Measurements from ENCODE around the gene GPR17. TPM values are rescaled to one million over a fixed set of nuclear protein-coding genes. Genes with fewer than 3 reads are reported as not detected.

The GPR17 gene
- total and polyA plus RNA-seq, 2 experiments from 2014 or later: not detected

- Mint-ChIP-seq H3K27me3 (ENCODE audit: insufficient read depth, low read depth, poor library complexity) (peaks cover 3% of the 10 kb centered on the region), H3K27ac (no peak overlapping the region), H3K36me3 (ENCODE audit: low read depth) (no peaks in the 10 kb centered on the region), H3K4me3 (no peak overlapping the region), H3K9me3 (no peaks in the 10 kb centered on the region), H3K4me1 (peaks cover 7% of the 10 kb centered on the region; the same call in 1 of the 3 replicates)
- no peaks in the 10 kb centered on the region for H3K79me2 ChIP-seq (replicated peaks; ENCODE audit: insufficient read depth)
- H3K4me1 ChIP-seq (ENCODE audit: insufficient read depth): peaks cover 10% of the 10 kb centered on the region; the same call in 1 of the 2 replicates
- H3K4me2 ChIP-seq: no peak overlapping the region
- H3F3A ChIP-seq (replicated peaks; ENCODE audit: low read depth): no peaks in the 10 kb centered on the region
- no peak overlapping the region for H3K27ac ChIP-seq (ENCODE audit: low read depth)
- no peaks in the 10 kb centered on the region for H4K20me1 ChIP-seq (replicated peaks; ENCODE audit: insufficient read depth)
- no peaks in the 10 kb centered on the region for H3K27me3 ChIP-seq (ENCODE audit: insufficient read depth)
- DNase-seq (ENCODE audit: low spot score): no peak
- no peak overlapping the region for H3K4me3 ChIP-seq
- no peak overlapping the region for H2AFZ ChIP-seq
- TF ChIP-seq ZNF462 (CRISPR knock-in tag; IDR thresholded peaks at IDR 0.05): no peak
- ATAC-seq: no peak
- H3K9me2 ChIP-seq (ENCODE audit: insufficient read depth): no peaks in the 10 kb centered on the region
- H3K36me3 ChIP-seq (ENCODE audit: insufficient read depth): no peaks in the 10 kb centered on the region
Observed at GRCh38 chr2:127636248-127637235, 9.4 kb upstream of the GPR17 start.

GRCh38 chr2:127637236-127637630 lies 8.7 kb upstream of the GPR17 start:
- Mint-ChIP-seq H3K4me3 (no peak overlapping the region), H3K27ac (no peak overlapping the region), H3K36me3 (ENCODE audit: low read depth) (no peaks in the 10 kb centered on the region), H3K4me1 (peaks cover 7% of the 10 kb centered on the region; the same call in 1 of the 3 replicates), H3K9me3 (no peaks in the 10 kb centered on the region), H3K27me3 (ENCODE audit: insufficient read depth, low read depth, poor library complexity) (peaks cover 3% of the 10 kb centered on the region)
- peak; percentile 1; the same call in 1 of the 3 replicates for ATAC-seq
- Histone ChIP-seq H3K4me2 (no peak overlapping the region; the same call in 1 of the 2 replicates), H3K27me3 (ENCODE audit: insufficient read depth) (no peaks in the 10 kb centered on the region), H2AFZ (peak overlapping the region; percentile 89; the same call in 1 of the 2 replicates), H3K4me3 (no peak overlapping the region), H3K79me2 (replicated peaks; ENCODE audit: insufficient read depth) (no peaks in the 10 kb centered on the region), H3F3A (replicated peaks; ENCODE audit: low read depth) (no peaks in the 10 kb centered on the region), H3K4me1 (ENCODE audit: insufficient read depth) (peaks cover 10% of the 10 kb centered on the region; the same call in 1 of the 2 replicates), H3K36me3 (ENCODE audit: insufficient read depth) (no peaks in the 10 kb centered on the region), H3K27ac (ENCODE audit: low read depth) (no peak overlapping the region), H3K9me2 (ENCODE audit: insufficient read depth) (no peaks in the 10 kb centered on the region), H4K20me1 (replicated peaks; ENCODE audit: insufficient read depth) (no peaks in the 10 kb centered on the region)
- no peak for DNase-seq (ENCODE audit: low spot score)
- TF ChIP-seq ZNF331 (CRISPR knock-in tag; IDR thresholded peaks at IDR 0.05; ENCODE audit: low read depth) (no peak), CTCF (conservative IDR thresholded peaks at IDR 0.05; ENCODE audit: low read depth in 2 of 2) (no peak), REST (IDR thresholded peaks at IDR 0.05; ENCODE audit: unreplicated experiment) (no peak), ETS1 (IDR thresholded peaks at IDR 0.05) (no peak)

All from GM23338 (cell line).